ENCODE measurements around the gene FRS2. TPM values are rescaled to one million over a fixed set of nuclear protein-coding genes. Genes with fewer than 3 reads are reported as not detected.
"Not testable (repeated sequence)": the region's sequence is repeated elsewhere in the genome, so short reads cannot be mapped to it uniquely, and the experiment has no call there.

Gene FRS2
- total RNA-seq, 4 donors from 2014 or later, result 16.7 to 48.6 (median 25.3) TPM

- in situ Hi-C loops (cut with MboI; ENCODE audit: low pct_ligation_motif_present in 1 of 4, low pct_unique_long_range_greater_than_20kb in 1 of 4, low sequenced_read_pairs in 3 of 4), result no loop called here
- H3K9me3 ChIP-seq, result no peaks in the 10 kb centered on the region
- H3K36me3 ChIP-seq, result peaks cover 0 to 75% (median 33%) of the 10 kb centered on the region in 4 donors
- TF ChIP-seq POLR2AphosphoS5 (IDR thresholded peaks at IDR 0.05) (no peak), POLR2A (IDR thresholded peaks at IDR 0.05) (no peak), EP300 (IDR thresholded peaks at IDR 0.05; ENCODE audit: low read depth) (no peak)
- TF ChIP-seq, protein P1, sequence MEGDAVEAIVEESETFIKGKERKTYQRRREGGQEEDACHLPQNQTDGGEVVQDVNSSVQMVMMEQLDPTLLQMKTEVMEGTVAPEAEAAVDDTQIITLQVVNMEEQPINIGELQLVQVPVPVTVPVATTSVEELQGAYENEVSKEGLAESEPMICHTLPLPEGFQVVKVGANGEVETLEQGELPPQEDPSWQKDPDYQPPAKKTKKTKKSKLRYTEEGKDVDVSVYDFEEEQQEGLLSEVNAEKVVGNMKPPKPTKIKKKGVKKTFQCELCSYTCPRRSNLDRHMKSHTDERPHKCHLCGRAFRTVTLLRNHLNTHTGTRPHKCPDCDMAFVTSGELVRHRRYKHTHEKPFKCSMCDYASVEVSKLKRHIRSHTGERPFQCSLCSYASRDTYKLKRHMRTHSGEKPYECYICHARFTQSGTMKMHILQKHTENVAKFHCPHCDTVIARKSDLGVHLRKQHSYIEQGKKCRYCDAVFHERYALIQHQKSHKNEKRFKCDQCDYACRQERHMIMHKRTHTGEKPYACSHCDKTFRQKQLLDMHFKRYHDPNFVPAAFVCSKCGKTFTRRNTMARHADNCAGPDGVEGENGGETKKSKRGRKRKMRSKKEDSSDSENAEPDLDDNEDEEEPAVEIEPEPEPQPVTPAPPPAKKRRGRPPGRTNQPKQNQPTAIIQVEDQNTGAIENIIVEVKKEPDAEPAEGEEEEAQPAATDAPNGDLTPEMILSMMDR (IDR thresholded peaks at IDR 0.05), result no peak
- no peak for DNase-seq
- WGBS, 2 donors (ENCODE audit: low coverage in 1 of 2), result 34 to 49% methylated on average over 4 of the region's 4 CpGs
- H3K27ac ChIP-seq, result peak overlapping the region in 2 of 4 donors; percentile 20 to 41
- H3K27me3 ChIP-seq, result no peaks in the 10 kb centered on the region
- intact Hi-C loops (cut with DNase I; ENCODE audit: low total_unique reads), result no loop called here
- H3K4me1 ChIP-seq, result peaks cover 0 to 15% (median 0%) of the 10 kb centered on the region in 4 donors
- no peak overlapping the region for H3K4me3 ChIP-seq
These were observed 128.1 kb downstream of the FRS2 start for GRCh38 chr12:69598174-69598753.

DNA sequence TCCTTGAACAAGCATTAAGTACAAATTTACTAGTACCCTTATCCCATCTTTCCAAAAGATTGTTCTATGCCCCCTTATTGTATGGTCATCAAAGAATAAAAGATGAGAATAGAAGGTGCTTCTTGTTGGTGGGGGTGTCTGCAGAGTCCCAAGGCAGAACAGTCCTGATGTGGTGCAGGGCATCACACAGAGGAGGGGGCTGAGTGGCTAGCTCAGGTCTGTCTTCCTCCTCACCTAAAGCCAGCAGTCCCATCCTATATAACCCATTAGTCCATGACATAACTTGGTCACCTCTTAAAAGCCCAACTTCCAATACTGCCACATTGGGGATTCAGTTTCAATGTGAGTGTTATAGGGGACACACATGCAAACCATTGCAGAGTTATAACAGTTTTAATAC lies 130.6 kb downstream of the FRS2 start:
- intact Hi-C loops (cut with DNase I; ENCODE audit: low total_unique reads), result no loop called here
- Histone ChIP-seq H3K36me3 (peaks cover 0 to 58% (median 25%) of the 10 kb centered on the region in 4 donors), H3K27ac (no peak overlapping the region), H3K9me3 (no peaks in the 10 kb centered on the region), H3K4me1 (peaks cover 0 to 15% (median 0%) of the 10 kb centered on the region in 4 donors), H3K27me3 (no peaks in the 10 kb centered on the region), H3K4me3 (no peak overlapping the region)
- DNase-seq, result no peak
- in situ Hi-C loops (cut with MboI; ENCODE audit: low pct_ligation_motif_present in 1 of 4, low pct_unique_long_range_greater_than_20kb in 1 of 4, low sequenced_read_pairs in 3 of 4), result no loop called here
- no peak for TF ChIP-seq POLR2AphosphoS5 (IDR thresholded peaks at IDR 0.05)

DNA sequence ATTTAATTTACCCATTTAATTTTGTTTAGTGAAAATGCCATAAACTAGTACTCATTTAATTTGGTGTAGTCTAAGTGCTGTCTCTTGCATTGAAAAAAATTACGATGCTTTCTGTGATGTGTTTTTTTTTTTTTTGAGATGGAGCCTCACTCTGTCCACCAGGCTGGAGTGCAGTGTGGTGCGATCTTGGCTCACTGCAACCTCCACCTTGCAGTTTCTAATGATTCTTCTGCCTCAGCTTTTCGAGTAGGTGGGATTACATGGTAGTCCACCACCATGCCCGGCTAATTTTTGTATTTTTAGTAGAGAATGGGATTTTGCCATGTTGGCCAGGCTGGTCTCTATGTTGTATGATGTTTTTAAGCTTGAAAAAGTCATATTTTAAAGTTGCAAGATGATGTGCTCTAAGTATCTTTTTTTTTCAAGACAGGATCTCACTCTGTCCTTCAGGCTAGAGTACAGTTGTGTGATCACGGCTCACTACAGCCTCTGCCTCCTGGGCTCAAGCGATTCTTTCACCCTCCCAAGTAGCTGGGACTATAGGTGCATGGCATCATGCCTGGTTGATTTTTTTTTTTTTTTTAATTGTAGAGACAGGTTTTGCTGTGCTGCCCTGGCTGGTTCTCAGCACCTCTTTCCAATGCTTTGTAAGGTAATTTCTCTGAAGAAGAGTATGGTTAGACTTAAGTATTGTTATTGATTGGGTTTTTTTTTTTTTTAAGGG lies 131.9 kb downstream of the FRS2 start:
- WGBS, 2 donors (ENCODE audit: low coverage in 1 of 2), result 90 to 94% methylated on average over 6 of the region's 6 CpGs
- H3K4me3 ChIP-seq, result no peak overlapping the region
- peaks cover 0 to 58% (median 23%) of the 10 kb centered on the region in 4 donors for H3K36me3 ChIP-seq
- no peak for TF ChIP-seq POLR2A (IDR thresholded peaks at IDR 0.05)
- no peak for TF ChIP-seq POLR2AphosphoS5 (IDR thresholded peaks at IDR 0.05)
- TF ChIP-seq, protein P1 (IDR thresholded peaks at IDR 0.05), result no peak
- no peak for TF ChIP-seq EP300 (IDR thresholded peaks at IDR 0.05; ENCODE audit: low read depth)
- no peak overlapping the region for H3K27ac ChIP-seq
- in situ Hi-C loops (cut with MboI; ENCODE audit: low pct_ligation_motif_present in 1 of 4, low pct_unique_long_range_greater_than_20kb in 1 of 4, low sequenced_read_pairs in 3 of 4), result no loop called here
- H3K27me3 ChIP-seq, result no peaks in the 10 kb centered on the region
- no peak for DNase-seq
- H3K4me1 ChIP-seq, result peaks cover 0 to 15% (median 0%) of the 10 kb centered on the region in 4 donors
- no peaks in the 10 kb centered on the region for H3K9me3 ChIP-seq
- intact Hi-C loops (cut with DNase I; ENCODE audit: low total_unique reads), result no loop called here

DNA sequence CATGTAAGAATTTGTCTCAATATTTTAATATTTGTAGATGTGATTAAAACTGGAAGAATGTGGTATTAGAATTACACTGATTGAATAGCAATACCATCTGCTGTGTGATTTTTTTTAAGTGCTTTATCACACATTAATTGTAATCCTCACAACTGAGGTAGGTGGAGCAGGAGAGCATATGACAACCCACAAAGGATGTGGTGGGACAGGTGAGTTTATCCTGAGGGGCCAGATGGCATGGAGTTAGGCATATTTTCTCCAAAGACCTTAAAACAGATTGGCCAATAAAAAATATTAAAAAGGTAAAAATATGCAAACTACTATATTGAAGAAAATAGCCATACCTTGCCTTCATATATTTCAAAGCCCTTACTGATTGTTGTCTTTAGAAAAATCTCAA lies 132.8 kb downstream of the FRS2 start:
- Histone ChIP-seq H3K9me3 (no peaks in the 10 kb centered on the region), H3K27ac (no peak overlapping the region), H3K4me3 (no peak overlapping the region), H3K4me1 (peaks cover 0 to 12% (median 0%) of the 10 kb centered on the region in 4 donors), H3K27me3 (no peaks in the 10 kb centered on the region), H3K36me3 (peaks cover 0 to 49% (median 20%) of the 10 kb centered on the region in 4 donors)
- DNase-seq, result no peak
- in situ Hi-C loops (cut with MboI; ENCODE audit: low pct_ligation_motif_present in 1 of 4, low pct_unique_long_range_greater_than_20kb in 1 of 4, low sequenced_read_pairs in 3 of 4), result no loop called here
- TF ChIP-seq, protein P1 (IDR thresholded peaks at IDR 0.05), result no peak
- no peak for TF ChIP-seq POLR2A (IDR thresholded peaks at IDR 0.05)
- no peak for TF ChIP-seq POLR2AphosphoS5 (IDR thresholded peaks at IDR 0.05)
- TF ChIP-seq EP300 (IDR thresholded peaks at IDR 0.05; ENCODE audit: low read depth), result no peak
- intact Hi-C loops (cut with DNase I; ENCODE audit: low total_unique reads), result no loop called here

DNA sequence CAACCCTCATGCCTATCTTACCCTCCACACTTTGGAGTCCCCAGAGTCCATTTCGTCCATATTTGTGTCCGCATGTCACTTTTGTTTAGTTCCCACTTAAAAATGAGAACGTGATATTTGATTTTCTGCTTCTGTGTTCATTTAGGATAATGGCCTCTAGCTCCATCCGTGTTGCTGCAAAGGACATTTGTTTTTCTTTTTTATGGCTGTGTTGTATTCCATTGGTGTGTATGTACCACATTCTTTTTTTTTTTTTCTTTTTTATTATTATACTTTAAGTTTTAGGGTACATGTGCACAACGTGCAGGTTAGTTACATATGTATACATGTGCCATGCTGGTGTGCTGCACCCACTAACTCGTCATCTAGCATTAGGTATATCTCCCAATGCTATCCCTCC lies 133.4 kb downstream of the FRS2 start:
- H3K27ac ChIP-seq; H3K4me1 ChIP-seq; H3K27me3 ChIP-seq; intact Hi-C loops (cut with DNase I; ENCODE audit: low total_unique reads); H3K9me3 ChIP-seq; in situ Hi-C loops (cut with MboI; ENCODE audit: low pct_ligation_motif_present in 1 of 4, low pct_unique_long_range_greater_than_20kb in 1 of 4, low sequenced_read_pairs in 3 of 4); H3K4me3 ChIP-seq; DNase-seq: not testable (repeated sequence)
- 98 to 100% methylated on average over 4 to 6 of the region's 6 CpGs for WGBS, 2 donors (ENCODE audit: low coverage in 1 of 2)
- peaks cover 0 to 43% (median 17%) of the 10 kb centered on the region in 4 donors for H3K36me3 ChIP-seq

DNA sequence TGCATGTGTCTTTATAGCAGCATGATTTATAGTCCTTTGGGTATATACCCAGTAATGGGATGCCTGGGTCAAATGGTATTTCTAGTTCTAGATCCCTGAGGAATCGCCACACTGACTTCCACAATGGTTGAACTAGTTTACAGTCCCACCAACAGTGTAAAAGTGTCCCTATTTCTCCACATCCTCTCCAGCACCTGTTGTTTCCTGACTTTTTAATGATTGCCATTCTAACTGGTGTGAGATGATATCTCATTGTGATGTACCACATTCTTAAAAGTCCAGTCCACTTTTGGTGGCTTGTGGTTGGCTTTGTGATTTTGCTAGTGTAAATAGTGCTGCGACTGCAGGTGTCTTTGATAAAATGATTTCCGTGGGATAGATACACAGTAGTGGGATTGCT lies 134.1 kb downstream of the FRS2 start:
- intact Hi-C loops (cut with DNase I; ENCODE audit: low total_unique reads); H3K4me3 ChIP-seq; H3K9me3 ChIP-seq; H3K27ac ChIP-seq; H3K4me1 ChIP-seq; in situ Hi-C loops (cut with MboI; ENCODE audit: low pct_ligation_motif_present in 1 of 4, low pct_unique_long_range_greater_than_20kb in 1 of 4, low sequenced_read_pairs in 3 of 4); DNase-seq; H3K27me3 ChIP-seq: not testable (repeated sequence)
- peaks cover 0 to 36% (median 14%) of the 10 kb centered on the region in 4 donors for H3K36me3 ChIP-seq
- 75 to 89% methylated on average over 2 of the region's 3 CpGs for whole genome bisulfite sequencing, 2 donors (ENCODE audit: low coverage in 1 of 2)
